Measurements from ENCODE around the gene LIPC.

- TF ChIP-seq CTCF (IDR thresholded peaks at IDR 0.05 in 4 of 5, conservative IDR thresholded peaks at IDR 0.05 in 1 of 5) (no peak), POLR2A (IDR thresholded peaks at IDR 0.05) (no peak)
Observed at GRCh38 chr15:58545307-58546065, 113.7 kb downstream of the LIPC start.
